Globus pallidus (tissue), 1 donor: ENCODE measurements around the gene TMEM87B.
"Not testable (repeated sequence)": the region's sequence is repeated elsewhere in the genome, so short reads cannot be mapped to it uniquely, and the experiment has no call there.

ENCODE experiments used
- DNase-seq: peaks from one replicate; pipeline ENCODE4 v3.0.0-alpha.2; 2015; ENCODE audit warnings: low spot score

TMEM87B gene

GRCh38 chr2:112121682-112122254 is 66.7 kb downstream of the TMEM87B start:
- DNase-seq: peak; percentile 47

GRCh38 chr2:112129060-112129459 is 74.0 kb downstream of the TMEM87B start:
- DNase-seq: no peak

DNA sequence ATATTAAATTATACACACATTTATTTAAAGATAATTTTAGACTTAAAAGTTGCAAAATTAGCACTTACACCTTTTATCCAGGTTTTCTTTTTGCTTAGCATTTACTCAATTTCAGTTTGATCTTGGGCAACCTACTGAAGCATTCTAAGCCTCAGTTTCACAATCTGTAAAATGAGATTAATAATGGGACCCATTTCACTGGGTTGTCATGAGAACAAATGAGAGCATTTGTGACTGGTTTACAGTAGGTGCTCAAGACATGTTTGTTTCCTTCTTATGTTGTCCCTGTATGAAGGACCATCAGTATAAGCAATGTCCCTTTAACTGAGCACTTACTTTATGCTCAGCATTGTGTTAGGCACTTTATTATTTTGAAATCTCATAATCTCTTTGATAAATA is 78.3 kb downstream of the TMEM87B start:
- DNase-seq: no peak

- DNase-seq: no peak
Observed at GRCh38 chr2:112134120-112134519, 79.1 kb downstream of the TMEM87B start.

- no peak for DNase-seq
Observed at GRCh38 chr2:112136096-112136495, 81.0 kb downstream of the TMEM87B start.

DNA sequence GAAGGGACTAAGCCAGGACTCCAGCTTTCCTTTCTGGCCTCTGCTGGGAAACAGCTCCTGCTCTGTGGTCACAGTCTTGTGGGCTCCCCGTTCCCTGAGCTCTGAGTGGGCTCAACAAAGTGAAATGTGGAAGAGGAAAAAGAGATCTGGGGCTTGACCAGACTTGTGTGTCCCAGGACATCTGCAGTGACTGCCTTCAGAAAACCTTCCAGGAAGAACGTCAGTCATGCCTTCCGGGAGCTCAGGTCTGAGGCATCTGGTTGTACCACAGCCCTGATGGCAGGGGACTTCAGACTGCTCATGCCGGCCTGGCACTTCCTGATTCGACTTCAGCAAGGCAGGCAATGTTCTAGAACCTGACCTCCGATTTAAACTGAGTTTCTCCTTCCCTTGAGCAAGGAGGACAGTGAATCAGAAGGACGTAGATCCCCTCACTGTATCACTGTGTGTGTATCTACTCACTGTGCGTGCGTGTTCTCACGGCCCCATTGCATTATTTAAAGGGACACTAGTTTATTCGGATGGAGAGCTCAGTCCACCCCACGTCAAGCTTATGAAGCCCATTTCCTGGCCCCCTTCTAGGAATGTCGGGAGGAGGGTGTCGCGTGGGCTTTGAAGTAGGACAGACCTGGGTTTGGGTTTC is 82.6 kb downstream of the TMEM87B start:
- no peak for DNase-seq

- DNase-seq: no peak
Observed at GRCh38 chr2:112138159-112139032, 83.3 kb downstream of the TMEM87B start, which contains the start of gene FBLN7. Gene FBLN7 (plus strand): TSS chr2:112138385. CDS start chr2:112138656, 271 bp downstream.

DNA sequence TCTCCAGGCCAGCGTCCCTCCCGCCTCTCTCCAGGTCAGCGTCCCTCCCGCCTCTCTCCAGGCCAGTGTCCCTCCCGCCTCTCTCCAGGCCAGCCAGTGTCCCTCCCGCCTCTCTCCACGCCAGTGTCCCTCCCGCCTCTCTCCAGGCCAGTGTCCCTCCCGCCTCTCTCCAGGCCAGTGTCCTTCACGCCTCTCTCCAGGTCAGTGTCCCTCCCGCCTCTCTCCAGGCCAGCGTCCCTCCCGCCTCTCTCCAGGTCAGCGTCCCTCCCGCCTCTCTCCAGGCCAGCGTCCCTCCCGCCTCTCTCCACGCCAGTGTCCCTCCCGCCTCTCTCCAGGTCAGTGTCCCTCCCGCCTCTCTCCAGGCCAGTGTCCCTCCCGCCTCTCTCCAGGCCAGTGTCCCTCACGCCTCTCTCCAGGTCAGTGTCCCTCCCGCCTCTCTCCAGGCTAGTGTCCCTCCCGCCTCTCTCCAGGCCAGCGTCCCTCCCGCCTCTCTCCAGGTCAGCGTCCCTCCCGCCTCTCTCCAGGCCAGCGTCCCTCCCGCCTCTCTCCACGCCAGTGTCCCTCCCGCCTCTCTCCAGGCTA is 84.1 kb downstream of the TMEM87B start:
- DNase-seq: not testable (repeated sequence)

- not testable (repeated sequence) for DNase-seq
Observed at GRCh38 chr2:112139661-112140204, 84.7 kb downstream of the TMEM87B start.

- no peak for DNase-seq
Observed at GRCh38 chr2:112140205-112140802, 85.2 kb downstream of the TMEM87B start.

DNA sequence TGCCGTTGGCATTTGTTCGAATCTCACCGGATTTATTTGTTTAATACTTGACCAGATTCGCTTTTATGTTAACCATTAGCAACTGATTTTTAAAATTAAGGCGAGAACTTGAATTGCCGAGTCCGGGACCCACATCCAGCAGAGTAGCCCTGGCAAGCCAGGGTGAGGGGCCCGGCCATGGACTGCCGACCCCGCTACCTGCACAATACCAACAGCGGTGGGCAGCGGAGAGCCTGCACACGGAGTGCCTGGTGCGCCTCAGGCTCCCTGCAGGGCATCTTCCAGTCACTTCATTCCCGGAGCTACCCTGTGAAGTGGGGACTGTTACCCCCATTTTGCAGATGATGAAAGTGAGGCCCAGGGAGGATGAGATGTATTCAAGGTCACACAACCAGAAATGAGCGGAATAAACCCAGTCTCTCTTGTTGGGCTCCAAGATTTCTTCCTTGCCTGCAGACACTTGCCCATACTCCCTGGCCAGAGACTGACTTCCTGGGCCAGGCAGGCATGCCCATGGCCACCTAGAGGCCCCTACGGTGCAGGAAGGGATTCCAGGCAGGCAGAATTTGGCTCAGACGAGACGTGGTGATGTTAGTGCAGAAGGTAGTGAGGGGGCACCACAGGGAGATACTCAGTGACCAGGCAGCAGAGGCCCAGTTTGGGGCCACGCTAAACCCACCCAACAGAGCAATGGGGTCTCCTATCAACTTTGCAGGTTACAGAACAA is 86.0 kb downstream of the TMEM87B start:
- no peak for DNase-seq

DNA sequence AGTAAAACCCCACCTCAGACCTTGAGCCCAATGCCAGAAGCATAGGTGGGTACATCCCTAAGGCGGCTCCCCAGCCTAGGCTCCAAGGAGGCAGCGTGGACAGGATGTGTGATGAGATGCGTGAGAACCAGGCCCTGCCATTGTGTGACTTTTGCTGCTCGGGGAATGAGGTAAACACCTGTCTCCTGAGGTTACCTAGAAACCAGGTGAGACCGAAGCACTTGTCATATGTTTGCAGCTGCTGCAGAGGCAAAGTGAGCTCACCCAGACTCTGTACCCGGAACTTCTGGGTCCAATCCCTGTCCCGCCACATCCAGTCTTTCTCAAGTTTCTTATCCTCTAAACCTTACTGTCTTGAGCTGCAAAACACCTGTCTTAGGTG is 86.5 kb downstream of the TMEM87B start:
- no peak for DNase-seq

DNA sequence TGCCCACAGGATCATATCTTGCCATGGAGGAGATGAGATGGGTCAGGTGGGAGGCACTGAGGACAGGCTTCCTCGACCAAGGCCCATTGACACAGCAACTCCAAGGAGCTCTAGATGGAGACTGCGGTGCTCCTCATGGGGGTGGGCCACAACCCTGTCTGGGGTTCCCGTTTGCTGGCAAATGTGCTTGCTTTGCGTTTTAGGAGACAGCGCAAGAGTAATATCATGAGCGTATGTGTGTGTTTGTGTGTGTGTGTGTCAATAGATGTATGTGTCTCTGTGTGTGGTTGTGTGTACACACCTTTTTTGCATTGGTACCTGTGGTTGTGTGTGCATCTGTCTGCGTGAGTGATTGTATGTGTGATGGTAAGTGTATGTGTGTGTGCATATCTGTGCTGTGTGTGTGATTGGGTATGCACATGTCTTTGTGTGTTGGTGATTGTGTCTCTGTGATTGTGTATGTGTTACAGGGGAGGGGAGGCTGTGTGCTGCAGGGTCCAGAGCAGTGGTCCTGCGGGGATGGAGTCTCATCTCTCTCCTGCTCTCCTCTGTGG is 87.5 kb downstream of the TMEM87B start:
- no peak for DNase-seq

DNA sequence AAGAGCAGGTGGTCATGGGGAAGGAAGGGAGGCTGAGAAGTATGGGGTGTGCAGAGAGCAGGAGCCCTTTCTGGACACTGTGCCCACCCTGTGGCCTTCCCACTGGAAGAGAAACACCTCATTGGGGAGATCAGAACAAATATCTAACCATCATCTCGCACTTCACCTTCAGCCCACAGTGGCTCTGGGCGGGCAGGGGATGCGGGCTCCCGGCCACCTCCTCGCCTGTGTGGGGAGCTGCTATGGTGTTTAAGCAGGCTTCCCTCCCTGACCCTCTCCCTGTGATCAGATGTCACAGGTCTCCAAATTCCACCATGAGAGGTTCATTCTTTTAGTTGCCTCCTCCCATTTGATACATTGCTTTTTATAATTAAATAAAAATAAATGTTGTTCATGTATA is 88.1 kb downstream of the TMEM87B start:
- DNase-seq: no peak

GRCh38 chr2:112144966-112145365 is 89.9 kb downstream of the TMEM87B start:
- DNase-seq: no peak

- no peak for DNase-seq
Observed at GRCh38 chr2:112147382-112148168, 92.5 kb downstream of the TMEM87B start.

GRCh38 chr2:112148477-112148876 is 93.4 kb downstream of the TMEM87B start:
- no peak for DNase-seq

DNA sequence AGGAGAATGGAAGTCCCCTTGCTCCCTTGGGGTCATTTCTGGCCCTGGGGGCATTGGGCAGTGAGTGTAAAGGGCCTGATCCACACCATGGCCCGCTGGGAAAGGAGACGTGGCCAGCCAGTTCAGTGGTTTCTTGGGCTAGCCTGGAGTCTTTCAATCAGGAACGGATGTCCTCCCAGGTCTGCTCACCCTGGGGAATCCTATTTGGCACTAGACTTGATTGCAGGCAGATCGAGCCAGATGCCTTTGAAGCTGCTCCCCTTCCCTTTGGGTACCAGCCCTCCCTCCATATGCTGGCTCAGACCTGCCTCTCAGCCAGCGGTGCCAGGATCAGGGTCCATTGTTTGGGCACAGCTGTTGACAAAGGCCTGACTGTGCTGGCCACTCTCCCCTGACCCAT is 94.1 kb downstream of the TMEM87B start:
- no peak for DNase-seq

DNA sequence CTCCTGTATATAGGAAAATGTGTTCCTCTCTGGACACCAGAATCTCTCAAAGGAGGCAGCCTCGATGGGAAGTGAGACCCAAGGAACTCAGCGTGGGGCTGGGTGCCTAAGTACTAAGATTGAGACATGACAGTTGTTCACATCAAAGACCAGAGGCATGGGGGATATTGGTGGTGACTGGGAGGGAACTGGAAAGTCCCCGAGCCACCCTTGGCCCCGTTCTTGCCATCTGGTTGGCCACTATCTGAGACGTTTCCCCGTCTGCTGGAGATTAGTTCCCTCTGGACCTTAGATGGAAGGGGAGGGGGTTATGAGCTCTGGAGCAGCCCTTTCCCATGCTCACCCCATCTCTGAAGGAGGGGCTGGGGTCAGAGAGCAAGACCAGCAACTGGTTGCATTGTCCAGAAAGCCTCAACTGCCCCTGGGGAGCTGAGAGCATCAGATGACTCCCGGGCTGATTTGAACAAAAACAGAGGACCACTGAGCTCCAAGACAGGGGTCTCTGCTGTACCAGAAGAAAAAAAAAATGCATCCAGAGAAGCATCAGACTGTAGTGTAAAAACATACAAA is 94.9 kb downstream of the TMEM87B start:
- DNase-seq: no peak

DNA sequence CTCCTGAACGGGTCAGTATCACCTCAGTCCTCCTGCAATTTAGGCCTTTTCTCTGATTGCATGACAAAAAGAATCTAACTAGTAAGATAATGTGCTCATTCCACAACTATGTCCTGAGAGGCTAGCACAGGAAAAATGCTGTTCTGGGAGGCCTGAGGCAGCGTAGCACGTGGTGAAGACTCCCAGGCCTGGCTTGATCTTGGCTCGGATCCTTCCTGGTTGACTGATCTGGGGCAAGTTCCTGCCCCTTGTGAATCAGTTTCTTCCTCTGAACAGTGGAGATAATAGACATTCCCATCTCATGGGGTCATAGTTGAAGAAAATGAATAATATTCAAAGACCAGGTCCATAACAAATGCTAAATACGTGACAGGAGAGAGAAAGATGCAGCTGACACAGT is 95.4 kb downstream of the TMEM87B start:
- DNase-seq: no peak
